NCI-H69 (cell line): Measurements from ENCODE around the gene GLRX.

Experiments
- DNase-seq: peaks from one replicate; lab custom pipeline; 2025; lab: John Stamatoyannopoulos, UW

The GLRX gene

GRCh38 chr5:95808686-95809413 lies 13.7 kb downstream of the GLRX start:
- peak; percentile 58 for DNase-seq

- no peak for DNase-seq
Observed at GRCh38 chr5:95808013-95808685, 14.4 kb downstream of the GLRX start.

GRCh38 chr5:95806687-95807086 lies 15.8 kb downstream of the GLRX start:
- DNase-seq, result no peak

- DNase-seq, result no peak
Observed at GRCh38 chr5:95804736-95805539, 17.6 kb downstream of the GLRX start.

GRCh38 chr5:95803271-95804148 lies 19.0 kb downstream of the GLRX start:
- no peak for DNase-seq

GRCh38 chr5:95801961-95802360 lies 20.6 kb downstream of the GLRX start:
- DNase-seq, result no peak

GRCh38 chr5:95801532-95801931 lies 21.0 kb downstream of the GLRX start:
- DNase-seq, result no peak

- no peak for DNase-seq
Observed at GRCh38 chr5:95800553-95800952, 22.0 kb downstream of the GLRX start.

- DNase-seq, result no peak
Observed at GRCh38 chr5:95799191-95799835, 23.2 kb downstream of the GLRX start.

- no peak for DNase-seq
Observed at GRCh38 chr5:95798545-95798944, 24.0 kb downstream of the GLRX start.

- DNase-seq, result no peak
Observed at GRCh38 chr5:95798048-95798447, 24.5 kb downstream of the GLRX start.

- DNase-seq, result no peak
Observed at GRCh38 chr5:95797301-95797700, 25.2 kb downstream of the GLRX start.

- no peak for DNase-seq
Observed at GRCh38 chr5:95794070-95794516, 28.4 kb downstream of the GLRX start.

- no peak for DNase-seq
Observed at GRCh38 chr5:95791751-95792150, 30.8 kb downstream of the GLRX start.

GRCh38 chr5:95788493-95788892 lies 34.0 kb downstream of the GLRX start:
- no peak for DNase-seq

- DNase-seq, result no peak
Observed at GRCh38 chr5:95786821-95787418, 35.6 kb downstream of the GLRX start.

GRCh38 chr5:95784514-95785302 lies 37.8 kb downstream of the GLRX start:
- DNase-seq, result no peak

GRCh38 chr5:95783661-95784060 lies 38.9 kb downstream of the GLRX start:
- DNase-seq, result no peak

GRCh38 chr5:95782181-95782580 lies 40.3 kb downstream of the GLRX start:
- no peak for DNase-seq

GRCh38 chr5:95781101-95781583 lies 41.4 kb downstream of the GLRX start:
- peak; percentile 83 for DNase-seq
